ENCODE data around the gene PARPBP. TPM values are rescaled to one million over a fixed set of nuclear protein-coding genes. Genes with fewer than 3 reads are reported as not detected.
"Not testable (repeated sequence)": the region's sequence is repeated elsewhere in the genome, so short reads cannot be mapped to it uniquely, and the experiment has no call there.

The PARPBP gene
- total RNA-seq, 1 donor from 2014 or later, result 0.47 TPM

DNA sequence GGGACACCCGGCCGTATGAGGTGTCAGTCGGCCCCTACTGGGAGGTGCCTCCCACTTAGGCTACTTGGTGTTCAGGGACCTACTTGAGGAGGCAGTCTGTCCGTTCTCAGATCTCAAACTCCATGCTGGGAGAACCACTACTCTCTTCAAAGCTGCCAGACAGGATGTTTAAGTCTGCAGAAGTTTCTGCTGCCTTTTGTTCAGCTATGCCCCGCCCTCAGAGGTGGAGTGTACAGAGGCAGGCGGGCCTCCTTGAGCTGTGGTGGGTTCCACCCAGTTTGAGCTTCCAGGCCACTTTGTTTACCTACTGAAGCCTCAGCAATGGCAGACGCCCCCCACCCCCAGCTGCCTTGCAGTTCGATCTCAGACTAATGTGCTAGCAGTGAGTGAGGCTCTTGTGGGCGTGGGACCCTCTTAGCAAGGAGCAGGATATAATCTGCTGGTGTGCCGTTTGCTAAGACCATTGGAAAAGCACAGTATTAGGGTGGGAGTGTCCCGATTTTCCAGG, 22.9 kb downstream of the PARPBP start:
- intact Hi-C loops (cut with micrococcal nuclease); DNase-seq; ATAC-seq: not testable (repeated sequence)

DNA sequence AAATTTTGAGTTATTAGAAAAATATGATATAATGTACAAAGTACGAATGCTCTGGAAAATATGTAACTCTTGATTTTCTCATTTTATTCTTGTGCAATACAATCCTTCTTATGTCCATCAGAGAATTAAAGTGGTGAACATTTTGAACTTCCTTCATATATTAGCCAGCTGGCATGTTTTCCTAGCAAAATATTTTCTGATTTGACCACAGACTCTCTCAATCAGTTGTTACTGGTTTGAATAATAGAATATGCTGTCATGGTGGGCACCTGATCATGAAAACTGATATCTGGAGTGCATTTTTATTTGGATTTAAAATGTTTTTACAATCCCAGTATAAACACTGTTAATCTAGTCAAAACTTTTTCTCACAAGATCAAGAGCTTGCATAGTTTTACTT, 24.2 kb downstream of the PARPBP start:
- ATAC-seq (no peak), DNase-seq (no peak)
- intact Hi-C loops (cut with micrococcal nuclease), result no loop called here

DNA sequence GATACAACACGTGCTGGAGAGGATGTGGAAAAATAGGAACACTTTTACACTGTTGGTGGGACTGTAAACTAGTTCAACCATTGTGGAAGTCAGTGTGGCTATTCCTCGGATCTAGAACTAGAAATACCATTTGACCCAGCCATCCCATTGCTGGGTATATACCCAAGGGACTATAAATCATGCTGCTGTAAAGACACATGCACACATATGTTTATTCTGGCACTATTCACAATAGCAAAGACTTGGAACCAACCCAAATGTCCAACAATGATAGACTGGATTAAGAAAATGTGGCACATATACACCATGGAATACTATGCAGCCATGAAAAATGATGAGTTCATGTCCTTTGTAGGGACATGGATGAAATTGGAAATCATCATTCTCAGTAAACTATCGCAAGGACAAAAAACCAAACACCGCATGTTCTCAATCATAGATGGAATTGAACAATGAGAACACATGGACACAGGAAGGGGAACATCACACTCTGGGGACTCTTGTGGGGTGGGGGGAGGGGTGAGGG, 27.1 kb downstream of the PARPBP start:
- DNase-seq; intact Hi-C loops (cut with micrococcal nuclease); ATAC-seq: not testable (repeated sequence)

DNA sequence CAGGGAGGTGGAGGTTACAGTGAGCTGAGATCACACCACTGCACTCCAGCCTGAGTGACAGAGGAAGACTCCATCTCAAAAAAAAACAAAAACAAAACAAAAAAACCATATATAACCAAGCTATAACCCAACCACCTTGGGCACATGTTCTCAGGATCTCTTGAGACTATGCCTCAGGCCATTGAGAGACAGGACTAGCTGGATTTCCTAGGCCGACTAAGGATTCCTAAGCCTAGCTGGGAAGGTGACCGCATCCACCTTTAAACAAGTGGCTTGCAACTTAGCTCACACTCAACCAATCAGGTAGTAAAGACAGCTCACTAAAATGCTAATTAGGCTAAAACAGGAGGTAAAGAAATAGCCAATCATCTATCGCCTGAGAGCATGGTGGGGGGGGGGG, 35.2 kb downstream of the PARPBP start:
- ATAC-seq; intact Hi-C loops (cut with micrococcal nuclease); DNase-seq: not testable (repeated sequence)

DNA sequence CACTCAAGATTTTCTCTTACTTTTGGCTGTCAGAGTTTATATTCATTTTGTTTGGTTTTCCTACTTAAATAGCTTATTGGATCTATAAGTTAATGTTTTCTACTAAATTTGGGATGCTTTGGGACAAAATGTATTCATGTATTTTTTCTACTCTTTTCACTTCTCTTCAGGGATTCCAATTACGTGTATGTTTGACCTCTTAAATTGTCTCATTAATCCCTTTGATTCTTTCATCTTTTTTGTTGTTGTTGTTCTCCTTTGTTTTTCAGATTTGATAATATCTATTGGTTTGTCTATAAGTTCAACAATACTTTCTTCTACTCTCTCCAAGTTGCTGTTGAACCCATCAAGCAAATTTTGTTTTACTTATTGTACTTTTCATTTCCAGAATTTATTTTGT, 43.4 kb downstream of the PARPBP start:
- intact Hi-C loops (cut with micrococcal nuclease), result no loop called here
- ATAC-seq (no peak), DNase-seq (no peak)

DNA sequence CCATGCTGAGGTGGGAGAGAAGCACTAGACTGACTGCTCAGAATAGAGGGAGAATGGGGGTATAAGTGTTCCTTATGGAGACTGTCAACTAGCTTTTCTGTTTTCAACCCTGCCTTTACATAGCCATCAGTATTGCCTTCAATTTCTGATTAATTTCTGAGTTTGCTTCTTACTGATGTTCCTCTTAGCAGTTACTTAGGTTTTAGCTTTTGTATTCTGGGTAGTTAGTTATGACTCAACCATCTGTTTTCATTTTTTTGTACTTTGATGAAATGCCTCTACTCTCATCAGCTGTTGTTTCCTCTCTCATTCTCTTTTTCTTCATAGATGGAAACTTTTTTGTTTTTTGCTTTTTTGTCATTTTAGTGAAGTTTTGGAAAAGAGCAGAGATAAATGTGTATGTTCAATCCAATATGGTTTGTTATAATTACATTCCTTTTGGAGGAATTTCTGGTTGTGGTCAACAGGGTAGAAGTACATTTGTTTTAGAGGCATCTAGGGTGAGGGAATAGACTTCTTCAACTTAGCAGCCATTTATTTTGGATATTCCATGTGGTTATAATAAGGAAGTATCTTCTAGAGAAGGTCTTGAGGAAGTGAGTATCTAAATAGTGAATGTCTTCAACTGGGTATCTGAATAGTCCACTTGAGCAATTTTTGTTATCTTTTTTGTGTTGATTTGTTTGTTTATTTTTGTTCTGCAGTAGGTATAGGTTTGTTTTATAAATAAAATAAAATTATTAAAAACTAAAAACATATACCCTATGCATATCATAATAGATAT, 48.0 kb downstream of the PARPBP start:
- DNase-seq, result no peak
- ATAC-seq, result no peak
- intact Hi-C loops (cut with micrococcal nuclease), result no loop called here

DNA sequence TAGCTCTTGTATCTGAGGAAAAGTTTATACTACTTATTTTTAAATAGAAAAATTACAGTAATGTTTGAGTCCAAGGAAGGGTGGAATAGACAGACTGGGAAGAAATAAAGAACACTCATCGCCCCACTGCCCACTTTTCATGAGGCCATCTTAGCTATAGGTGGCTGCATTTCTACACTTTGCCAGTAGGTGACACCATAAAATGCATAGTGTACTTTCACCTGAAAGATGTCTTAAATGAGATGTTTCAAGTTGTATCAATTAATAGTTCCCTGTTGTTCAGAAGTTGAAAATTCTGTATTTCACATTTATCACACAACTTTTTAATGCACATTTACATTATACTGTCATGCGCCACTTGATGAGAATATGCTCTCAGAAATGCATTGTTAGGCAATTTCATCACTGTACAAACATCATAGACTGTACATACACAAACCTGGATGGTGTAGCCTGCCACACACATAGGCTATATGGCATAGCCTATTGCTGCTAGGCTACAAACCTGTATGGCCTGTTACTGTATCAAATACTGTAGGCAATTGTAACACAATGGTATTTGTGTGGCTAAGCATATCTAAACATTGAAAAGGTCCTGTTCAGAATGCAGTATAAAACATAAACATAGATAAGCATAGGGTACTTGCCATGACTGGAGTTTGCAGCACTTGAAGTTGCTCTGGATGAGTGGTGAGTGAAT, 50.1 kb downstream of the PARPBP start:
- ATAC-seq (no peak), DNase-seq (no peak)
- intact Hi-C loops (cut with micrococcal nuclease), result no loop called here

DNA sequence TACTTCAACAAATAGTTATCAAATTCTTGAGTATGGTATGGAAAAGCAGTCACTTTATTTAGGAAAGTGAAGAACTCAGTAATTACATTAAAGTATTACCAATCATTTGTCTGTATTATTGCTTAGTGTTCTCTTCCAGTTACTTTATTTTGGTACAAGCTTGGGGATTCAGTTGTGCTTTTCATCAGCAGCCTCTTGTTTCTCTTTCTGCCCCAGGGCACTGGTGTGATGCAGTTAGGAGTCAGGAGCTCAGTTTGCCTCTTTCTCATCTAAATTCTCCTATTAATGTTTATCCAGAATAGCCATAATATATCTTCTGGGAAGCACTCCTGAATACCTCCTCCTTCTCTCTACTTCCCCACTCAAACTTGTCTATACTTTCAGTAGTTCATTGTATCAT, 52.0 kb downstream of the PARPBP start:
- ATAC-seq (no peak), DNase-seq (no peak)
- intact Hi-C loops (cut with micrococcal nuclease), result no loop called here

DNA sequence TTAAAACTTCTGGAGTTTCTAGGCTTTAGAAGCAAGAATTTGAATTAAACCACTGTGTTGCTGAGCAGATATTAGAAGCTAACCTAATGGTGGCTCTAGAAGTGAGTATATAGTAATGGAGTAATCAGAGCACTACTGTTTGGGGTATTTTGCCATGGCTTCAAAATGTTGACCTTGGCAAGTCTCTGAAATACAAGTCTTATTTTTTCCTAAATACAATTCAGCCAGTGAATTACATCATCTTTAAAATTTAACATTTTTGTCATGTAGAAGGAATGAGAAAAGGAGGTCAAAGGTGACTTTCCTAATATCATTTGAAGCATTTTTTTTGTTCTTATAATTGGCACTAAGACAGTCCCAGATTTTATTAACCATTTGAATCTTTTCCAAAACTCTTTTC, 52.5 kb downstream of the PARPBP start:
- peak; percentile 44 for ATAC-seq
- DNase-seq, result no peak
- intact Hi-C loops (cut with micrococcal nuclease), result no loop called here

DNA sequence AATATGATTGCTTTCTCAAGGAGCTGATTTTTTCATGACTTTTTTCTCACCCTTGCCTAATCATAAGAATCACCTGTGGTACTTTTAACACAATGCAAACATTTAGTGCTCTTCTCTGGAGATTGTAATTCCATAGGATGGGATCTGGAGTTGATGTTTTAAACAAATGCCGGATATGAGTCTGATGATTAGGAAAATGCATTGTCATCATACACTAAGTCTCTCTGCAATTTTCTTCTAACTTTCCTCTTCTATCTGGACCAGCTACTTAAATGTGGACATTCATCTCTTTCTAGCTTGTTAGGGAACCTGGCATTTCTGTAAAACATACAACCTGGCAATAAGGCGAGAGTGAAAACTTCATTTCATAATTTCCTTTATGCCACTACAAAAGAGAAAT, 54.1 kb downstream of the PARPBP start:
- DNase-seq (no peak), ATAC-seq (no peak)
- intact Hi-C loops (cut with micrococcal nuclease), result no loop called here

DNA sequence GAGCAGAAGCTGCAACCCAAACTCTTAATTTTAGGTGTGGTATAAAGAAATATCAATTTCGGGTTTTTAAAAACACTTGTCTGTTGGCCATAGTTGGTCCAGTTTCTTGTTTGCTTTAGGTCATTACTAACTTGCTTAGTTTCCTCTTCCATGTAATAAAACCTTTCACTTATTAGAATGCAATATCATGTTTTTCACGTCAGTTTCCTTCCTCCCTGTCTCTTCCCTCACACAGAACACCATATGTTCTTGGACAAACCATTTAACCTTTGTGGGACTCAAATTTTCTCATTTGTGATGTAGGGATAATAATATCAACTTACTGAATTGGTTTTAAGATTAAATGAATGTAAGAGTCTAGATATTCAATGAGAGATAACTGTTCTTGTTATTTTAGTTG, 54.8 kb downstream of the PARPBP start:
- DNase-seq, result no peak
- intact Hi-C loops (cut with micrococcal nuclease), result no loop called here
- no peak for ATAC-seq

DNA sequence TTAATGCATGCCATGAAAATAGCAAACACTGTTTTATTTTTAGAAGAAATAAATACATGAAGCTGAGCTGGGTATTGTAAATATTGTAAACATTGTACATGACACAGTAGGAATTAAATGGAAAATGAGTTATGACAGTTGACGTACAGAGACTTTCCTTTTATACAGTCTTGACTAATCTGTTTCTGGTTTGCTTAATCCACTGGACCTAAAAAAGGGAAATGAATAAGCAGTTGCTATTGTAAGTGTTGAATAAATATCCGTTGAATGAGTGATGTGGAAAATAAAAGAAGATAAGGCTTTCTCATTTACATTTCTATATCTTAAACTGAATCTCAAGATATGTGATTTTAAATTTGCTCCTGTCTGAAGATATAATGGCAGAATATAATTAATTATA, 62.7 kb downstream of the PARPBP start:
- DNase-seq (no peak), ATAC-seq (no peak)
- intact Hi-C loops (cut with micrococcal nuclease), result no loop called here

DNA sequence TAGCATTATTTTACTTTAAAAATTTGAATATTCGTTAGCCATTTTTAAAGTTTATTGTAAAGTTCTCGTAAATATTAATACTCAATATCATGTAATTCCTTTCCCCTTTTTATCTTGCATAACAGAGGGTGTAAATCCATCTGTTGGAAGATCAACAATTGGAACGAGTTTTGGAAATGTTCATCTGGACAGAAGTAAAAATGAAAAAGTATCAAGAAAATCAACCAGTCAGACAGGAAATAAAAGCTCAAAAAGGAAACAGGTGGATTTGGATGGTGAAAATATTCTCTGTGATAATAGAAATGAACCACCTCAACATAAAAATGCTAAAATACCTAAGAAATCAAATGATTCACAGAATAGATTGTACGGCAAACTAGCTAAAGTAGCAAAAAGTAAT, 75.8 kb downstream of the PARPBP start:
- intact Hi-C loops (cut with micrococcal nuclease), result no loop called here
- ATAC-seq (no peak), DNase-seq (no peak)

DNA sequence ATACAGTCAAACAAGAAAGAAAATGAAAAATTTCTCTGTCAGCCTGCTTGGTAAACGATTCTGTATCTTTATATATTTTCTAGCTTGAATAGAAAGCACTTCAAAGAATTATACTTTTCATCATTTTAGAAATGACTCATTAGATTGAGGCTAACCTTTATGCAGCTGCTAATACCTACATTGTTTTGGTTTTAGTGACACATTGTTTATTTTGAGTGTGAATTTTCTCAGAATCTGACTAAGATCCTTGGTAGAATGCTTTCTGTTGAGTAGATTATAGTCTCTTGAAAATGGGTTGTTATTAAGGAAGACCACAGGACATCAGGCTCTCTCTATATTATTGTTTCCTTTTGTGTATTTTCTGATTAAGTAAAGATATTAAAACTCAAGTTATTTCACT, 77.8 kb downstream of the PARPBP start, which contains the start of gene PMCH:
Gene PMCH, minus strand, starts transcription at position 45 of the 400 bp plus-strand sequence. CDS start 63 bp downstream, outside the sequence.
- intact Hi-C loops (cut with micrococcal nuclease), result no loop called here
- ATAC-seq, result no peak

DNA sequence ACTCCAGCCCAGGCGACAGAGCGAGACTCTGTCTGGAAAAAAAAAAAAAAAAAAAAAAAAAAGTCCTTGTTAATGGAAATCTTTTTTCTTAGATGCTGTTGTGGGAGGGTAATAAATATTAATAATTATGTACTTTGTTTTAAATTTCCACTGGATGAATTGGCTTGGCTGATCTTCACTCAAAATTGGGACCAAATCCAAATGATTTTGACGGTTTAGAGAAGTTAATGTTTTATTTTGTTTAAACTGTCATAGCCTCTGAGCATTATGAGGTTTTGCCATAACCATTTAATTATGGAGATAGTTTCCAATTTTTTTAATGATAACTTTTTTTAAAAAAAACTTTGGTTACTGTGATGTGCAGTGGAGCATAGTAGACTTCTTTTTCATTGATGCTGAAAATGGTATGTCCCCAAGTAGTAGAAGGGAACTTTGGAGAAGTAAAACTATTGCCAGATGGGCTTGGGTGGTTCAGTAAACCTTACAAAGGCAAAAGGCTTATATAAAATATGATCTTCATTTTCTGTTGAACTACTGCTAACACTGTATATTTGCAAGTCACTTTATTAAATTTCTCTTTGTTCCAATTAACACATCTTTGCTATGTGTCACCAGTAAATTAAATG, 81.6 kb downstream of the PARPBP start:
- intact Hi-C loops (cut with micrococcal nuclease), result no loop called here
- DNase-seq (no peak), ATAC-seq (no peak)

More for the DNA sequence above, 77.8 kb downstream of the PARPBP start, which contains the start of gene PMCH:
- no peak for DNase-seq

DNA sequence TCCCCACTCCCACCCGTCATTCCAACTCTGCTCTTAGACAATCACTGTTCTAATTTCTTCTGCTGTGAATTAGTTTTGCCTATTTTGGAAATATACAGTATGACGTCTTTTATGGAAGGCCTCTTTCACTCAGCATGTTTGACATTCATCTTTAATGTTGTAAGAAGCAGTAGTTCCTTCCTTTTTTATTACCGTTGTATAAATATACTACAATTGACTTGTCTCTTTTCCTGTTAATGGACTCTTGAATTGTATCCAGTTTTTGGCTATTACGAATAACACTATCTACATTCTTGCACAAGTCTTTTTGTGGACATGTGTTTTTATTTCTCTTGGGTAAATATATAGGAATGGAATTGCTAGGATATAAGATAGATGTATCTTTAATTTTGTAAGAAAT, 82.6 kb downstream of the PARPBP start:
- DNase-seq (no peak), ATAC-seq (no peak)
- intact Hi-C loops (cut with micrococcal nuclease), result no loop called here

DNA sequence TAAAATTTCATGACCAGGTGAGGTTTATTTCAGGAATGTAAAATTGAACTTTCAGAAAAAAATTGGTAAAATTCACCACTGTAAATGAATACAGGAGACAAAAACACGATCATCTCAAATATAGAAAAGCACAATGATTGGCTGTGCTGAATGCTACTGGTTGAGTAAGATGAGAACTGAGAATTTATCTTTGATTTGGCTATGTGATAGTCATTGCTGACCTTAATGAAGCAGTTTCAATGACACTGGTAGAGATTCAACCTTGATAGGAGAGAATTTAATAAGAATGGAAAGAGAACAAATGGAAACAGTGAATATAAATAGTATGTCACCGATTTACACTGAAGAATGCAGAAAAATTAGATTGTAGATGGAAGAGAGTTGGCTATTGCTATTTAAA, 84.0 kb downstream of the PARPBP start:
- no peak for ATAC-seq
- intact Hi-C loops (cut with micrococcal nuclease), result no loop called here
- DNase-seq, result no peak

DNA sequence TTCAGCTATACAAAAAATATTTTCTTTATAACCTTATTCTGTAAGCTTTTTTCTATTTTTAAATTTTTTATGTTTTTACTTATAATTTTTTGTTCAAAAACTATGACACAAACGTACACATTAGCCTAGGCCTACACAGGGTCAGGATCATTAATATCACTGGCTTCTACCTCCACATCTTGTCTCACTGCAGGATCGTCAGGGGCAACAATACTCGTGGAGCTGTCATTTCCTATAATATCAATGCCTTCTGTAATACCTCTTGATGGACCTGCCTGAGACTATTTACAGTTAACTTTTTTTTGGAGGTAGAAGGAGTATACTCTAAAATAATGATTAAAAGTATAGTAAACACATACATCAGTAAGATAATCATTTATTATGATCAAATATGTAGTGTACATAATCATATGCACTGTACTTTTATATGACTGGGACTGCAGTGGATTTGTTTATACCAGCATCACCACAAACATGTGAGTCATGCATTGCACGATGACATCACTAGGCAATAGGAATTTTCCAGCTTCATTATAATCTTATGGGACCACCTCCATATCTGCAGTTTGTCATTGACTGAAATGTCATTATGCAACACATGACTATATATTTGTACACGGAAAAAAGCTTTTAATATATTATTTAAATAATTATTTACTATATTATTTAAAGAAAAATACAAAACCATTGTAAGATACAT, 96.2 kb downstream of the PARPBP start:
- intact Hi-C loops (cut with micrococcal nuclease), result no loop called here
- DNase-seq (no peak), ATAC-seq (no peak)

DNA sequence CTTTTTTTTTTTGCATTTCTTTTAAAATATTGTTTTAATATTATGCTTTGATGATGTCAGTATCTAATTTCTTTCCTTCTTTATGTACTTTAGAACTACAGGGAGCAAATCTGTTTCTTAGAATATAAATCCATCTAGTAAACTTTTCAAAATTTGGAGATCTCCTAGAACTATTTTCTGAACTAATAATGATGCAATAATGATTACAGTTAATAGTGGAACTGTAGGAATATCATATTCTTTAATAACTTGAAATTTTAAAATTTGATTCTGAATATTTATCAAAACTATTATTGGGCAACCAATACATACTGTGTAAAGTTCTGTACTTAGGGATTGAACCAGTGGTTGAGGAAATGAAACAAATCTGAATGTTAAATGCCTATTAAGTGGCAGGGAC, 100.8 kb downstream of the PARPBP start:
- intact Hi-C loops (cut with micrococcal nuclease), result no loop called here
- DNase-seq (no peak), ATAC-seq (no peak)
